NOMO-1 treated with DMSO at 0.1 percent for 48 hours (cell line): ENCODE results near the gene EXOC3L2.
"Not testable (repeated sequence)": the region's sequence is repeated elsewhere in the genome, so short reads cannot be mapped to it uniquely, and the experiment has no call there.

Experiments used
- DNase-seq: peaks from one replicate; lab custom pipeline; 2025; ENCODE audit not compliant: unreplicated experiment; lab: John Stamatoyannopoulos, UW

The EXOC3L2 gene

DNA sequence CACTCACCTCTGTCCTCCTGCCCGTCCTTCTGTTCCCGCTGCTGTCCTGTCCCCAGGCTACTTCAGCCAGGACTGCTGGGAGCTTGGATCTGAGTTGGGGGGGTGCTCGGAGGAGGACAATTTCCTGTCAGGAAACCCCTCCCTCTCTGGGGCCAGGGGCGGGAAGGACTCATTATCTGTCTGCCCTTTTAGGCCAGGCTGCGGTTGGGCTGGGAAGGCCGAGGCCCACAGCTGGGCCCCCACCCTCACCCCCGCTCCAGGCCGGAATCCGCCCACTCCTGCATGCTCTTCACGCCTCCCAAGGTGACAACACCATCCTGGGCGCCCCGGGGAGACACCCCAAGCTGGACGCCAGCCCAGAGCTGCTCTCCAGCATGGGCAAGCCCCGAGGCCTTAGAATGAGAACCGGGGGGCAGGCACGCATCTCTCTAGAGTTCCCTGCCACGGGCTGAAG, at the start of gene EXOC3L2:
TSS of gene EXOC3L2 (minus strand) at position 74 of the 454 bp plus-strand sequence. CDS start 6,362 bp downstream, outside the sequence.
- no peak for DNase-seq

DNA sequence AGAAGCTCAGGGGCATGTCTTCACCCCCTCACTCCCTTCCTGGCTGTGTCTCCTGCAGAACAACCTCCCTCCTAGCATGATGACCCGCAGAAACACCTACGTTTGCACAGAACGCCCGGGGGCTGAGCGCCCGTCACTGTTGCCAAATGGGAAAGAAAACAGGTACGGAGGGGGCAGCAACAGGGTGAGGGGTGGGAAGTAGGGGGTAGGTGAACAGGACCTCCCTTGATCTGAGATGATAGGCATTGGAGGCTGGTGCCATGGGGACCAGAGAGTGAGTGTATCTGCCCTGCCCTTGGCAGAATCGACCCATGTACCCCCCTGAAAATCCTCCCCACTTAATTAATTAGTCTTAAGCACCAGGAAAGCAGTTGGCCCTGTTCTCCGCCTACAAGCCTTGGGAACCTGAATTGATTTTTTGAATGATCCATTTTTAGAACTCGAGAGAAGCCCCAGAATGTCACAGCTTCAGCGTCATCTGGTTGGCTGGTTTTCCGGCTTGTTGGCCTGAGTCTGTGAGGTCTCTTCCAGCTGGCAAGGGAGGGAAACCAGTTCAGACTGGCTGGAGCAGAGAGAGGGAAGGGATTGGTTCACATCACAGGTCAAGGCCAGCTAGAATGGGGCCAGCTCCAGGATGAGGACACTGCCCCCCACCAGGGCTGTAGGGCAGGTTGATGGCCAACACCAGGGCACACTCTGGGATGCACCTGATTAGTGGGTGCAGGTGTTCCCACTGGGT, 49.3 kb upstream of the EXOC3L2 start:
- no peak for DNase-seq

DNA sequence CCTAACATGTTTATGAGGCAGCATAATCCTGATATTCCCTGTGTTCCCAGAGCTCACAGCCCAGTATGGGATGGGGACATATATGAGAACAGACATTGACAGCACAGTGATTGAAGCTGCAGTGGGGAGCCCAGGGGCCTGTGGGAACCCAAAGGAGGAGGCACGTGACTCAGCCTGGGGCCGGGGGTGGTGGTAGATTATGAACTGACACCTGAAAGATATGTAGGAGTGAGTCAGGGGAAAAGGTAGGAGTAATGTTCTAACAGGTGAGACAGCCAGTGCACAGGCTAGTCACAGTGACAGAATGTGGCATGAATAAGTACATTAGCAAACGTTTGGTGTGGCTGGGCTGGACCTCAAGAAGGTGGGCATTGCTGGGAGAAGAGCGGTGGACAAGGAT, 48.5 kb upstream of the EXOC3L2 start:
- DNase-seq: no peak

DNA sequence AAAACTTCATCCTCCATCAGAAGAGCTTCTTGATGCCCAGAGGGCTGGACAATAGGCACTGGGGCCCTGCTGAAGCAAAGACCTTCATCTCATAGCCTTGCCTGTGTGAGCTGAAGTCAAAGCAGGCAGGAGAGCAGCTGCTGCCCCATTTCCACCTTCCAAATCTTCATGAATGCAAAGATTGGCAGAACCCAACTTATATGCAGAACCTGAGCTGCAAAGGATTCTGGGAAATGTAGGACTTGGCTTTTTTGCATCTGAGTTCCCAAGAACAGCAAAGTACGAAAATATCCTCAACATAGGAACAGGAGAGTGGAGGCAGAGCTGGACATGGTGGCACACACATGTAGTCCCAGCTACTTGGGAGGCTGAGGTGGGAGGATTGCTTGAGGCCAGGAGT, 46.6 kb upstream of the EXOC3L2 start:
- DNase-seq: no peak

DNA sequence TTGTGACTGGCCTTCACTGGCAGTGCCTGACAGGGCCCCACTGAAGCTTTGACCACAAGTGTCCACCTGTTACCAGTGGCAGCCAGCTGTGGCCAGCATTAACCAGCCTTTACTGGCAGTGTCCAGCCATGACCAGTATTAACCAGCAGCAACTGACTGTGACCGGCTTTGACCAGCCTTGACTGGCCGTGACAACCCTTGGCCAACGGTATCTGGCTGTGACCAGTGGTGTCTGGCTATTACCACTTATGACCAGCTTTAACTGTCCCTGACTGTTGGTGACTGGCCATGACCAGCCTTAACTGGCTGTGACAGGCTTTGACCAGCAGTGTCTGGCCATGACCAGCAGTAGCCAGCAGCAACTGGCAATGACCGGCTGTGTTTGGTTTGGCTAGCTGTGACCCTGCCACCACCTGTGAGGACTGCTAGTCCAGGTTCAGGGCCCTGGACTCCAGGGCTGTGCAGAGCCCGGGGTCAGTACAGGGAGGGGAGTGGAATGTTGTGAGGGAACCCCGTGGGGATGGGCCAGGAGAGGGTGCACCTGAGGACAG, 45.2 kb upstream of the EXOC3L2 start:
- DNase-seq: no peak

DNA sequence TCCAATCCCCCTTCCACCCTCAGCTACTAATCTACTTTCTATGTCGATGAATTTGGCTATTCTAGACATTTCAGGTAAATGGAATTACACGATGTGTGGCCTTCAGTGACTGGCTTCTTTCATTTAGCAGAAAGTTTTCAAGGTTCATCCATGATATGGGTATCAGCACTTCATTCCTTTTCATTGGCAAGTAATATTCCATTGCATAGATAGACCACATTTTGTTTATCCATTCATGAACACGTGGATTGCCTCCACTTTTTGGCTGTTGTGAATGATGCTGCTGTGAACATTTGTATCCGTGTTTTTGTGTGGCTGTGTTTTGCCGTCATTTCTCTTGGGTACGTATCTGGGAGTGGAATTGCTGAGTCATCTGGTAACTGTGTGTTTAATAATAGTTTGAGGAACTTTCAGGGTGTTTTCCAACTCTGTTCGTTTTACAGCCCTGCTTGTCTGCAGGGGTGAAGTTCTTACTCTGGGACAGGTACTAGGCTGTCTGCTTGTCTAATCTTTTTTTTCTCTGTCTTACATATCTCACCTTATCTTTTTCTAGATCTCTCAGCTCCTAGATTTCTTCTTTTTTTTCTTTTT, 38.3 kb upstream of the EXOC3L2 start:
- peak; percentile 81 for DNase-seq

DNA sequence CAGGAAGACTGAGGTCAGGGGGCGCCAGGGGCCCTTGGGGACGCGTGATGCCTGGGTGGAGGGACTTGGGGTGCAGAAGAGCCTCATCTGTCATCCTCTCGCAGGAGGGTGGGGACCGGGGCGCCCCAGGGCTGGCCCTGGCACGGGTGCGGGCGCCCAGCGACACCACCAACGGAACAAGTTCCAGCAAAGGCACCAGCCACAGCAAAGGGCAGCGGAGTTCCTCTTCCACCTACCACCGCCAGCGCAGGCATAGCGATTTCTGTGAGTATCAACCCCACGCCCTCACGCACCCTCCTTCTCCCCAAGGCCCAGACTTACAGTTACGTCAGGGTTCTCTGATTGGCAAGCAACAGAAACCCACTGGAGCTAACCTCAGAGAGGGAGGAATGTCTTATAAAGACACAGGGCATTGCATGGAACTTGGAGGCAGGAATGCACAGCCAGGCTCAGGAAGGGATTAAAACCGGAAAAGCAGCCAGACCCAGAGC, 35.3 kb upstream of the EXOC3L2 start:
- peak; percentile 49 for DNase-seq

DNA sequence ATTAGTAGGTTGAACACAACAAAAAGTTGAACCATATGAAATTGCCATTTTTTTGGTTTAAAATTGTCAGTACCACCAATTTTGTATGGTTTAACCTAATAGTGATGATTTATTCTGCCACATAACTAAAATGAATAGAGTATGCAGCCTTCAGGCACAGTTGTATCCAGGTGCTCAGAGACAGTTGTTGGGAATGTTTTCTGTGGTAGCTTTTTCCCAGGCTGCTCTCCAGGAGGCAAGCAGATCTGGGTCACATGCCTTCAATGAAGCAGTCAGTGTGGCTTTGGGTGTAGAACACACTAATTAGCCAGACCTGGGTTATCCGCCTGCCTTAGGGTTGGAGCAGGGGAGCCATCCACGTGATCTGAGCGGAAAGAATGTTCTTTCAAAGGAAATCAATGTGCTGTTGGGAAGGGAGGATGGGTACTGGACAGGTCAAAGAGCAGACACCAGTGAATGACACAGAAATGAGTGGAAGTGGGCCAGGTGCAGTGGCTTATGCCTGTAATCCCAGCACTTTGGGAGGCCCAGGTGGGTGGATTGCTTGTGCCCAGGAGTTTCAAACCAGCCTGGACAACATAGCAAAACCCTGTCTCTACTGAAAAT, 34.5 kb upstream of the EXOC3L2 start:
- DNase-seq: no peak

DNA sequence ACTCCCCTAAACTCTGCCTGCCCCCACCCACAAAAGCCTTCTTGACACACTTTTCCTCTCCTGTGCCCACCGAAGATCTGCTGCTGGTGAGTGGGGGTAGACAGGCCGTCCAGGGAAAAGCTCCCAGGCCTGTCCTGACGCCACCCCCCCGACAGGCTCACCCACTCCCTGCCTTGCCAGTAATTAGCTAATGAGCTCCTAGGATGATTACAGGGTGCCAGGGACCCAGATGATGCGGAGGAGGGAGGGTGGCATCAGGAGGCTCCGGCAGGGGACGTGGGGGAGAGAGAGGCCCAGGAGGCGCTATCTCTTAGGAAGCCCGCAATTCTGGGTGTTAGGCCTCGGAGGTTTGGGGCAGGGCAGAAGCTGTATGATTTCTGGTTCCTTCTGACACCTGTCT, 32.9 kb upstream of the EXOC3L2 start:
- DNase-seq: no peak

DNA sequence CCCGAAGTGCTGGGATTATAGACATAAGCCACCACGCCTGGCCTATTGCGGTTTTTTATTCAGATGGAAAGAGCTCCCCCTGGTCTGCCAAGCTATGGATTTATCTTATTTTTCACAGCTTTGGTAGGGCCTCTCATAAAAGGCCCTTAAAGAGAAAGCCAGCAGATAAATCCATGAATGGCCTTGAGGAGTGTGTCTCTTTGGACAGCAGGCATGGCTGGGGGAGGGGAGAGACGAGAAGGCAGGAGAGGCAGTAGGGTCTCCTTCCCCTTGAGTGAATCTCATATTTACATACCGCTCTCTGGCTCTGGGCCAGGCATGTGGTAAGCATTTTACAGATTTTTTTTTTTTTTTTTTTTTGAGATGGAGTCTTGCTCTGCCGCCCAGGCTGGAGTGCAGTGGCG, 31.1 kb upstream of the EXOC3L2 start:
- DNase-seq: no peak

DNA sequence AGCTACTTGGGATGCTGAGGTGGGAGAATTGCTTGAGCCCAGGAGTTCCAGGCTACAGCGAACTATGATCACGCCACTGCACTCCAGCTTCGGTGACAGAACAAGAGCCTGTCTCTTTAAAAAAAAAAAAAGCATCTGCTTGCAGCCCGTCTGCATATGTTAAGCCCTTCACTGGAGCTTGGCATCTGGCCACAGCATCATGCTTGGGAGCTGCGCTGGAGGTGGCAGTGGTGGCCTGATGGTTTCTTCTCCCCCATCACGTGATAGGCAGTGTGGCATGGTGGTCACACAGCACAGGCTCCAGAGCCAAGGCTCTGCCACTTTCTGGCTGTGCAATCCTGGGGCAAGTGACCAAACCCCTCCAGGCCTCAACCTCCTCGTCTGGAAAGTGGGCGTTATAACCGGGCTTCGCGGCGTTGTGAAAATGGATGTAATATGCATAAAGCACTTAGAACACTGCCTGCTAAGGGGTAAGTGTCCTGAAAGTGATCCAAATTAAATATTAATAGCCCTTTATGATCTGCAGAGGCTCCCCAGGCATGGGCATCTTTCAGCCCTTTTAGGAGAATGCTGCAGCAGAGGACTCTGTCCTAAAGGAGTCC, 30.3 kb upstream of the EXOC3L2 start:
- DNase-seq: no peak

DNA sequence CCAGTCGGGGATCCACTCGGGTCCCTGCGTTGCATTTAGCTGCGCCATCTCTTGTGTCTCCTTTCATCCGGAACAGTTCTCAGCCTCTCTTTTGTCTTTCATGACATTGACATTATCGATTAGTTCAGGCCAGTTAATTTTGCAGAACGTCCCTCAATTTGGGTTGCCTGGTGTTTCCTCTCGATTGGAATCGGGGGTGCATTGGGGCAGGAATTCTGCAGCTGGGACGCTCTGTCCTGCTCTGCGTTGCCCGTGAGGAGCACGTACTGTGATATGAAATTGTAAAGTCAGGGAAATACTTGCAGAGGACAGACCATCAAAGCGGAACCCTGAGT, 28.3 kb upstream of the EXOC3L2 start:
- DNase-seq: no peak

DNA sequence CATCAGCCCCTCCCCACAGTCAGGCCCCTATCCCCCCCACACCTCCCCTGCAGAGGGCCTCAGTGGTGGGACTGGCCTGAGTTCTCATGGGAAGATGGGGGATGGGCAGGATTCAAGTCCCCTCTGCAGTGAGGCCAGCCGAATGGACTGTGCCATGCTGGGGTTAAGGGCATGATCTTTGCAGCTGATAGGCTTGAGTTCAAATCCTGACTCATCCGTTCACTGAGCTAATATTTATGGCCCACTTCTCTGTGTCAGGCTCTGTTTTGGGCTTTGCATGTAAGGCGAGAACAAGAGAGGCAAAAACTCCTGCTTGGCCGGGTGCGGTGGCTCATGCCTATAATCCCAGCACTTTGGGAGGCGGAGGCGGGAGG, 26.5 kb upstream of the EXOC3L2 start:
- no peak for DNase-seq

DNA sequence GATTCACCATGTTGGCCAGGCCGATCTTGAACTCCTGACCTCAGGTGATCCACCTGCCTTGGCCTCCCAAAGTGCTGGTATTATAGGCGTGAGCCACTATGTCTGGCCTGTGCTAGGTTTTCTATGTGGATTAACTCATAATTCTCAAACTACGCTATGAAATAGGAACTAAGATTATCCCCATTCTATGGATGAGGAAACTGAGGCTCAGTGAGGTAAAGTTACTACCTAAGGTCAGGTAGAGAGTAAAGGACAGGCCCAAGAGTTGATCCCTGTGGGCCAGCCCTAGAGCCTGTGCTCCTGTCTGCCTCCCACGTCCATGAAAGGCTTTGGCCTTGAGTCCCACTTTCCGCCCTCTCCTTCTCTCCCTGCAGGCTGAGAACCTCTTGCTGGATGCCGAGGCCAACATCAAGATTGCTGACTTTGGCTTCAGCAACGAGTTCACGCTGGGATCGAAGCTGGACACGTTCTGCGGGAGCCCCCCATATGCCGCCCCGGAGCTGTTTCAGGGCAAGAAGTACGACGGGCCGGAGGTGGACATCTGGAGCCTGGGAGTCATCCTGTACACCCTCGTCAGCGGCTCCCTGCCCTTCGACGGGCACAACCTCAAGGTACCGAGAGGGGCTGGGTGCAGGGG, 26.0 kb upstream of the EXOC3L2 start:
- no peak for DNase-seq

DNA sequence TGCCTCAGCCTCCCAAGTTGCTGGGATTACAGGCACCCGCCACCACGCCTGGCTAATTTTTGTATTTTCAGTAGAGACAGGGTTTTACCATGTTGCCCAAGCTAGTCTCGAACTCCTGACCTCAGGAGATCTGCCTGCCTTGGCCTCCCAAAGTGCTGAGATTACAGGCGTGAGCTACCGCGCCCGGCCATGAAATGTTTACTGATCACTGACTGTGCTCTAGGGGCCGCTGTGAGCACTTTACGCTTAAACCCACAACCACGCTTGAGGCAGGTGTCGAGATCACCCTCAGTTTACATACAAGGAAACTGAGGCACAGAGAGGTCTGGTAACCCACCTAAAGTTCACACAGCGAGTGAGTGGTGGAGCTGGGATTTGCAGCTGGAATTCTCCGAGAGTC, 24.7 kb upstream of the EXOC3L2 start:
- not testable (repeated sequence) for DNase-seq

DNA sequence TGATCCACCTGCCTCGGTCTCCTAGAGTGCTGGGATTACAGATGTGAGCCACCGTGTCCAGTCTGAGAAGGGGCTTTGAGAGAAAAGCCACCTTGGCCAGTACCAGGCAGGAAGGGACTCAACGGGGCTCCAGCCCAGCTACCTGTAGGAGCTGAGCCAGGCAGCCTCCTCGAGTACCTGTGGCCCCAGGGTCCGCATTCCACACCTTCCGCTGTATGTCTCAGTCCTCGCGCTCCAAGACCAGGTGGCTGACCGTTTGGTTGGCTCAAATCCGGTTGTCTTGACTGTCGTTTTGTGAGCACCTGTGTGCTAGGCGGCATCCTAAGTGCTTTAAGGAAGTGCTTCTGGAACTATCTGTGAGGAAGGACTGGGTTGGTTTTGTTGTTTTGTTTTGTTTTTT, 22.1 kb upstream of the EXOC3L2 start:
- DNase-seq: no peak

DNA sequence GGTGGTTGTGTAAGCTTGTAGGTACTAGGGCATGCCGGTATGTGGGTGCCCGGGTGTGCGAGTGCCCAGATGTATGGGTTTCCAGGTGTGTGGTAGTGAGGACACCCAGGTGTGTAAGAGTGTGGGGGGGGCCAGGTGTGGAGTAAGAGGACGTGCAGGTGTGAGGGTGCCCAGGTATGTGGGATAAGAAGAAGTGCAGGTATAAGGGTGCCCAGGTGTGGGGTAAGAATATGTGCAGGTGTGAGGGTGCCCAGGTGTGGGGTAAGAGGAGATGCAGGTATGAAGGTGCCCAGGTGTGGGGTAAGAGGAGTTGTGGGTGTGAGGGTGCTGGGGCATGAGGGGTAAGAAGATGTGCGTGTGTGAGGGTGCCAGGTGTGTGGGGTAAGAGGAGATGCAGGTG, 20.2 kb upstream of the EXOC3L2 start:
- no peak for DNase-seq

DNA sequence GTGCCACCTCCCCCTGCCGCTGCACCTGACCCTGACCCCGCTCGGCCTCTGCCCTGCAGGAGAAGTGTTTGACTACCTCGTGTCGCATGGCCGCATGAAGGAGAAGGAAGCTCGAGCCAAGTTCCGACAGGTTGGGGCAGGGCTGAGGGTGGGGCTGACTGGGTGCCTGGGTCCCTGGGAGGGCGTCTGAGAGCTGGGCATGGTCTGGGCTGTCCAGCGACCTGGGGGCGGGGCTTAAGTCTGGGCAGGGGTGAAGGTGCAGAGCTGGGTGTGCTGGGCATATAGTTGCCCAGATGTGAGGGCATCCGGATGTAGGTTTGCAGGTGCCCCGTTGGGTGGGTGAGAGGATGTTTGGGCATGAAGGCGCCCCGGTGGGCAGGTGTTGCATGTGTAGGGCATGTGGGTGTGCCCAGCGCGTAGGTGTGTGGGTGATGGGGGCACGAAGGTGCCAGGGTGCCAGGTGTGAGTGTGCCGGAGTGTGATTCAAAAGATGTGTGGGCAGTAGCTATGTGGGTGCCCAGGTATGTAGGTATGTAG, 19.6 kb upstream of the EXOC3L2 start:
- DNase-seq: no peak

DNA sequence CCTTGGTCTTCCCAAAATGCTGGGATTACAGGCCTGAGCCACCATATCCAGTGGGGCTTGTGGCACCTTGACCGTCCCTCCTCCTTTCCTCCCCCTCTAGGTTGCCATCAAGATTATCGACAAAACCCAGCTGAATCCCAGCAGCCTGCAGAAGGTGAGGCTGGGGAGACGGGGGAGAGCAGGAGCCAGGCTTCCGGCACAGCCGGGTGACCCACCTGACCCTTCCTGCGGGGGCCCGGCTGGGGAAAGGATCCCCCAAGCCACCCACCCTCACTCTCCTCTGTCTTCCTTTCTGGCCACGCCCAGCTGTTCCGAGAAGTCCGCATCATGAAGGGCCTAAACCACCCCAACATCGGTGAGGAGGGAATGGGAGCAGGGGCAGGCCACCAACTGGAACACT, 17.8 kb upstream of the EXOC3L2 start:
- DNase-seq: no peak

DNA sequence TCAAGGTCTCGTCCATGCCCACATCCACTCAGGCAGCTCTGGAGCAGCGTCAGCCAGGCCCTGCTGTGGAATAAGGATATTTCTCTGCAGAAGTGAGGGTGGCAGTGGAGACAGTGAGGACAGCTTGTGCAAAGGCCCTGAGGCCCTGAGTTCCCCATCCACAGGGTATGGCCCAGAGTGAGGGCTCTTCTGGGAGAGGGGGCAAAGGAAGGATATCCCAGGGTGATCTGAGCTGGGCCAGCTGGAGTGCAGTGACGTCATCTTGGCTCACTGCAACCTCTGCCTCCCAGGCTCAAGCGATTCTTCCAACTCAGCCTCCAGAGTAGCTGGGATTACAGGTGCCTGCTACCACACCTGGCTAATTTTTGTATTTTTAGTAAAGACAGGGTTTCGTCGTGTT, 17.4 kb upstream of the EXOC3L2 start:
- no peak for DNase-seq

DNA sequence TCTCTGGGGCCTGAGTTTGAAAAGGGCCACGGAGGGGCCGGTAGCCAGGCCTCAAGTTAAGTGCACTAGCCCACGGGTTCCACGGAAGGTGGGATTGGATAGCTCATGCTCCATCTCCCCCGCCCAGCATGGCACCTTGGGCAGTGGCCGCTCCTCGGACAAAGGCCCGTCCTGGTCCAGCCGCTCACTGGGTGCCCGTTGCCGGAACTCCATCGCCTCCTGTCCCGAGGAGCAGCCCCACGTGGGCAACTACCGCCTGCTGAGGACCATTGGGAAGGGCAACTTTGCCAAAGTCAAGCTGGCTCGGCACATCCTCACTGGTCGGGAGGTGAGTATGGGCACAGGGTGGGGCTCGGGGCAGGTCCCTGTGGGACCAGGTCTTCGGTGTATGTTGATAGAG, 13.7 kb upstream of the EXOC3L2 start:
- no peak for DNase-seq
